Right ventricle myocardium inferior (tissue), 1 donor: ENCODE results near the gene FBLN5. TPM values are rescaled to one million over a fixed set of nuclear protein-coding genes. Genes with fewer than 3 reads are reported as not detected.
"Not testable (repeated sequence)": the region's sequence is repeated elsewhere in the genome, so short reads cannot be mapped to it uniquely, and the experiment has no call there.

Source experiments
- ATAC-seq: fragments of 200-7000 bp; cut with Tn5 transposase; one replicate; pipeline ENCODE4 v1.9.1; 2020; ENCODE audit warnings: mild to moderate bottlenecking, moderate library complexity
- DNase-seq: peaks from one replicate; pipeline ENCODE4 v3.0.0; 2021; ENCODE audit errors: missing footprints
- intact Hi-C: fragments of 100-400 bp; cut with DNase I; formaldehyde crosslinking; loops from one replicate; pipeline ENCODE4 v1.11.0; 2022
- total RNA-seq: library from RNA; stranded (reverse); fragmentation: NEBNext Ultra II Directional; extraction: Animal tissue kit (Norgen Biotek cat#: 25700); gene quantifications from one replicate; pipeline ENCODE4 v1.2.1, GENCODE V29; 2021
- donor health status: DM: no; HTN: yes; CAD: no; lungs with severe emphysema.

FBLN5 gene
- total RNA-seq, 1 donor from 2014 or later, result 85.3 TPM

DNA sequence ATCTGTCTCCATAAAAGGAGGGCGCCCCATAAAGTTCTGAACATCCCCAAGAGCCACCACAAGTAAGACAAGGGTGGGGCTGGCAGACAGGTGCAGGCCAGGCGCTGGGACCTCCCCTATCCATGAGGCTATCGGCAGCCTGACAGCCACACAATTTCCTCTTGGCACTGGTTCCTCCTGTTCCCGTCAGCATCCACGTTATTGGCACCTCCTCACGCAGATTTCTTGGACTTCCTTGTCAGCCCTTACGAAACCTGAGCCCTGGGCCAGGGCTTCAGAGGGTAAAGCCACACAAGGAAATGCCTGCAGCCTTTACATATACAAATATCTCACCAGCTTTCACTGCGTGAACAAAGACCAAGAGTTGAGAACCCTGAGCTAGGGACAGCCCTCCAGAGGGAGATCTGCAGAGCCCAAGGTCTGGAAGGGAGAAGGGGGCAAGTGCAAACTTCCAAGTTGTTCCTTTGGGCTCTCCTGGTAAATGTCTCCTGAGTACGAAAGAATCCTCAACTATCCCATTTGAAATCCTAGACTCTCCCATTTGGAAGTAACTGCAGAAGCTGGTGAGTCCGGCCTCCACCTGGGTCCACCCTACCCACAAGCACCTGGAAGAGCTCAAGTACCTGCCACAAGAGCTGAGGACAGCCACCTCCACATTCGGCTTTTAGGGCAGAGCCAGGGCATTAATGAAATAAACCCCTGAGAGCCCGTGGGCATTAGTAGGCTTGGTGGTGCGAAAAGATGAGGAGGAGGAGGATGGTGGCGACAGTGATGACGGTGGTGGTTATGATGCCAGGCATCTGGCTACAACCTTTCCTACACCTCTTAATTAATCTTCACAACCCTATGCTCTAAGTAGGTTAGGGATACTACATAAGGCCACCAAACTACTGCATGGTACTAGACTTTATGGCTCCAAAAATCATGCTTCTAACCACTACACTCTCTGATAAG, 74.7 kb downstream of the FBLN5 start:
- intact Hi-C loops, result no loop called here
- peak; percentile 85 for ATAC-seq
- DNase-seq, result peak; percentile 79

DNA sequence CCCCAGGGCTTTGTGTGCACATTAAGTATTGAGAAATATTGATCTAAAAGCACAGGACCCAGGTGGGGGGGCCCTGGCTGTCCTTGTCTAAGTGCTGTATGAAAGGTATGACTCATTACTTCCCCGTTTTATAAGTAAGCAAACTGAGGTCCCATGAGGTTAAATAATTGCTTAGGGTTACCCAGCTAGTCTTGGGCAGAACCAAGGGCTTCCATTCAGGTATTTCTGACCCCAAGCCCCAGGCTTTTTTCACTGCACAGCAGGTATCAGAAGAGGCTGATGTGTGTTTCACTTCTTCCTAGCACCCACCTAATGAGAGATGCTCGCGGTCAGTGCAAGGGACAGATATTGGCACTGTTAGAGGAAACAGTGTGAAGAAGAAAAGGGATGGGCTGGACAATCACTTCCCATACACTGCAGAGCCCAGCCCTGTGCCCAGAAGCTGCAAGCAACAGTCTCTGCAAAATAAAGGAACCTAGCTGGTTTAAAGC, 75.4 kb downstream of the FBLN5 start:
- ATAC-seq, result peak; percentile 45
- intact Hi-C loops, result no loop called here
- DNase-seq, result no peak

DNA sequence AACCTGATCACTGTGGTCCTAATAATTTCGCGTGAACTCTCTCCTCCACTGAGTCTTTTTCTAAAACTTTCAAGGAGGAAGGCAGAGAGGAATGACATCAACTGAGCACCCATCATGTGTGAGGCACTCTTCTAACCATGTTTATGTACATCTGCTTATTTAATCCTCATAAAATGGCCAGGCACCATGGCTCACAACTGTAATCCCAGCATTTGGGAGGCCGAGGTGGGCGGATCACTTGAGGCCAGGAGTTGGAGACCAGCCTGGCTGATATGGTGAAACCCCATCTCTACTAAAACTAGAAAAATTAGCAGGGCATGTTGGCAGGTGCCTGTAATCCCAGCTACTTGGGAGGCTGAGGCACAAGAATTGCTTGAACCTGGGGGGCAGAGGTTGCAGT, 76.1 kb downstream of the FBLN5 start:
- intact Hi-C loops, DNase-seq: not testable (repeated sequence)

DNA sequence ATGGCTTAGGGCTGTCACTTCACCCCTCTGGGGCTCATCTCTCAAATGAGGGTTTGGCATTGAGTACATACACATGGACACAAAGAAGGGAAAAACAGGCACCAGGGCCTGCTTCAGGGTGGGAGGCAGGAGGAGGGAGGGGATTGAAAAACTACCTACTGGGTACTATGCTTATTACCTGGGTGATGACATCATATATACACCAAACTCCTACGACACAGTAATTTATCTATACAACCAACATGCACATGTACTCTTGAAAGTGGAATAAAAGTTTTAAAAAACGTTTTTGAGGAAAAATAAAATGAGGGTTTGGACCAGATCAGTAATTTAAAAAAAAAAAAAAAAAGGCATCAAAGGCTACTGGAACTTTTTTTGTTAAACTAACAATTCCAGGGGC, 76.6 kb downstream of the FBLN5 start:
- no peak for ATAC-seq
- intact Hi-C loops, result no loop called here
- DNase-seq, result no peak

More for the DNA sequence above, 76.1 kb downstream of the FBLN5 start:
- ATAC-seq, result not testable (repeated sequence)

DNA sequence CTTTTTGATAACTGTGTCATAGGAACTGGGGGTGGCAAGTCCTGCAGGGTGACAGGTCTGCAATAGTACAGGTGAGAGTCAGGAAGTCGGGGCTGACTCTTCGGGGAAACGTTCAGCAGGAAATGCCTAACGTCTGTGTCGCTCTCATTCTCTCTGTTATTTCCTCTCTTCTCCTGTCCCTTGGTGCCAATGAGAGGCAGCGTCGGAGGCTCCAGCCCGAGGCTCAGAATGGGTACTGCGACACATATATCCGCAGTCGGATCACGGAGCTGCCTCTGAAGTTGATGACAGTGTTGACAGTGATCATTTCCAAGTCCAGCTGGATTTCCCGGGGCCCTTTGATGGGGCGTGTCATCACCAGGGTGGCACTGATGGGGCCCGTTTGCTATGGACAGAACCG, 77.5 kb downstream of the FBLN5 start:
- peak; percentile 63 for DNase-seq
- ATAC-seq, result no peak
- intact Hi-C loops, result no loop called here

DNA sequence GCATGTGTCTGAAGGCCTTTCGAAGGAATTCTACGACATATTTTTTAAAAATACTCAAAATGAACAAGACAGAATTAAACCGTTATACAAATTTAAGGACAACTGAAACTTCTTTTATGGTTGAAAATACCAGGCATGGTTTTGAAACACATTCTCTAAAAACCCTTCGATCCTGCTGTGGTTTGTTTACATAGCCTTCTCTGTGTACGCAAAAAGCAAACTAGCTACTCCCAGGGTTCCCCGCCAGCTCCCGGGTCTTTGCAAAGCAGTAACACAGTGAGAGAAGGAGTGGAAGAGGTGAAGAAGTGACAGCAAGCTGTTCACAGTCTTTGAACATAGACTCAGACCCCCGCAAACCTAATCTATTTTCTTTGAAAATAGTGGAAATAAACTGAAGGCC, 77.9 kb downstream of the FBLN5 start:
- no peak for ATAC-seq
- DNase-seq, result no peak
- intact Hi-C loops, result no loop called here

DNA sequence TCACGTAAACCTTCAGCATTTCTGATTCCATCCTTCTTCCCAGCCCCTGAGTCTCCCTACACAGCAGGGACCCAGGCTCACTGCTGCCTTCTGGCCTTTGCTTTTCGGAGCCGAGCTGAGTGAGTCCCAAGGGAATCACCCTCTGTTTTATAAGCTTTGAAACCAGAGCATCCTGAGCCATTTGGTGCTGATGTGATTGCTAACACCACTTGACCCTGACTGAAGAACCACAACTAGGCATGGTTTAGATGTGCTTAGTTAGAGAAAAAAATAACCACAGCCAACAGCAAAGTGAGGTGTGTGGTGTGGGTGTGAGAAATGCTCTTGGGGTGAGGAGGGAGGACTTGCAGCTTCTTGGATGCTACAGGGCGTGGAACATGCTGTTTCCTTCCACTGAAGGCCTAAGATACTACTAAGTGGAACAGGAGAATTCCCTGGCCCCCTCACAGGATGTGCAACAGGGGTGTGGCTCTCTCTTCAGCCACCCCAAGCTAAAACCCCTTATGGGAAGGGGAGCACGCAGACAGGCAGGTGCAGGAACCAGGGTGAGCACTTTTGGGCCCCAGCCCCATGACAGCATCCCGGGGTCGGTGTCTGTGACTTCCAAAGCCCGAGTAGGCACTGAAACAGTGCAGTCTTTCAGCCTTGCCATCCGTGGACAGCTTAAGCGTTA, 80.0 kb downstream of the FBLN5 start, which contains the start of gene TC2N:
TC2N (minus strand) TSS at position 221 of the 673 bp plus-strand sequence. CDS start 53,767 bp downstream, outside the sequence.
- DNase-seq, result no peak
- ATAC-seq, result no peak
- intact Hi-C loops, result no loop called here

DNA sequence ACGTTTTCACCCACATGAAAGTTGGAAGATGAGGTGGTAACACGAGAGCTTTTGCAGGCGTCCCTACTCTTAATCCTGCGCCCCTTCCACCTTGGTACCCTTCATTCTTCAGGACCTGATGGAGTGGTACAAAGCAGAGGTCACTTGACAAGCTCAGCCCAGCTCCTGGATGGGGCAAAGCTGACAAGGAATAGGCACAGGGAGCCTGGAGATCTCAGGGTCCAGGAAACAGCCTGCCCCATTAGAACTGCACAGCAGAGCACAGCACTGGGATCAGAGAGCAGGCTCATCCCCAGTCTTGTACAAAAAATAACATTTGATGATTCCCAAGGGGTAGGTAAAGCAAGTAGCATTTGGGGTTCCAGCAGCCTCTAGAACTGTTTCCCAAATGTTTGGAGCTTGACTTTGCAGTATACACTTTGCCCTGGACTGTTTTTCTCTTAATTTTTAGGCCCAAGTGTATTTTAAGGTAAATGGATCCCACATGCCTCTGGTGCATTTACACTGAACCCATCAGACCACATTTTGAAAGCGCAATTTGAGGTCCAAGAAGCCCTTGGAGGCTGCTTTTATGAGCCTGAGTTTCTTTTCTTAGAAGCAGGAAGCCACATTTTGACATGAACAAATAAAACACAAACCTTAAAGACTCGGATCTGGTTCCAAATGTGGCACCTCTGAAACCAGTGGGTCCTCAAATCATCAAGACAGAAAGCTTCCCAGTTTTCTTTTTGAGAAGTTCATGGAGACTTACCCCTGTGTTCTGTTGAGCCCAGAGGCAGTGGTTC, 80.8 kb downstream of the FBLN5 start:
- ATAC-seq (no peak), DNase-seq (no peak)
- intact Hi-C loops, result no loop called here

DNA sequence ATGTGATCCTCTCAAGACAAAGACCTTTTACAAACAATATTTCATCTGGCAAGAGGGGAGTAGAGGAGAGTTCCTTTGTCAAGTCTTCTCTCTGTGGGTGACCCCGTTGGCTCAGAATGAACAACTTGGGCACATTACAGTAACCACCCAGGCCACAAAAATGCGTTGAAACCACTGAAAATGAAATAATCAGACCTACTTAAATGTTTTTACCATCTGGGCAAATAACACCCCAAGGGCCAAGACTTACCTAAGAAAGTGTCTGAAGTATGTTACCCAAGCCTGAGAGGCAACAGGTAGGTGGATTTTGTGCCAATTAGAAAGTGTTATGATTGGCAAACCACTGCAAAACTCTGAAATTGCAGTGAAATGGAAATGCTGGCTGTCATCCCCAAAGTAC, 81.4 kb downstream of the FBLN5 start:
- intact Hi-C loops, result no loop called here
- no peak for ATAC-seq
- DNase-seq, result no peak

DNA sequence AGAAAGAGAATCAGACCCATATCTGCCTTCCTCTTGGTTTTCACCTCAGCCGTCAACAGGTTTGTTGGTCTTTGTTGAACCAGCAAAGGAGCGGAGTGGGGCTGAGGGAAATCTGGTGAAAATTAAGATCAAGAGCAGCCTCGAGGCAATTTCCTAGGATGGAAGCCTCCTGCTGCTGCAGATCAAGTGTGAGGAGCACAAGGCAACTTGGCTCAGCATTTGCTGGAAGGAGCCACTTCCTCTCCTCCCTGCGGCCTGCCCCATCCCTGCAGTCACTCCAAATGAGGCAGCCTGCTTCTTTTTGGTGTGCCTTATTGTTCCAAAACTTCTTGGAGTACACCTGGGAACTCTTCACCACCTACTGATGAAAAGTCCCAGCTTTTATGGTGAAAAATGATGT, 85.1 kb downstream of the FBLN5 start:
- no peak for DNase-seq
- intact Hi-C loops, result no loop called here
- ATAC-seq, result no peak

DNA sequence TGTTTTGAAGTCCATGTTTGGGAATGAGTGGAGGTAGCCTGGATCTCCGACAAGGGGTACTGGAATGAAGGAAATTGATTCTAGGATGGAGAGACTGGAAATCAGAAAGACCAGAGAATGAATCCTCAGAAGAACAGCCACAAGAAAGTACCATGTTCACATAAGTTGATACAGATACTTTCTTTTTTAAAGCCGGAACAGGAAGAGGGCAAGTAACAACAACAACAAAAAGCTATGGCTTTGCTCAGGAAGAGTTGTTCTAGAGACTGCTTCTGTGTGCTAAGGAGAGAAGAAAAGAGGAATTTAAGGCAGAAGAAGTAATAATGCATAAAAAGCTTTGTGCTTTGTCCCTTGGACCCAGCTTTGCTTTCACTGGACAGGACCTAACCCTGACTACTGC, 86.4 kb downstream of the FBLN5 start:
- ATAC-seq (no peak), DNase-seq (no peak)
- intact Hi-C loops, result no loop called here

DNA sequence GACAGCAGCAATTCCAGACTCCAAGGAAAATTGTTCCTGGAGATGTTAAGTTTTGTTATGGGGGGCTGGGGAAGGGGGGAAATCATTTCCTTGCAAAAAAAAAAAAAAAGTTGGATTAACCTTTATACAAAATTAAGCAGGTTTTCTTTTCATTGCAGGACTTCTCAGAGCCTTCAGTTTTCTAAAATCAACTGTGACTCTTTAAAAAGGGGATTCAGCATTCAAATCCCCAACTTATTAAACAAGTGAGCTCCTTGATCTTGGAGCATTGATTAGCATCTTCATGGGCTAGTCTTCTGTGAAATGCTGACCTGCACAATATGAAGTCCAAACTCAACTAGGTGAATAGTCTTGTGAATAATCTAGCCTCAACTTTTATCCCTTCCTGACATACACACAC, 87.3 kb downstream of the FBLN5 start:
- ATAC-seq (no peak), DNase-seq (no peak)
- intact Hi-C loops, result no loop called here

DNA sequence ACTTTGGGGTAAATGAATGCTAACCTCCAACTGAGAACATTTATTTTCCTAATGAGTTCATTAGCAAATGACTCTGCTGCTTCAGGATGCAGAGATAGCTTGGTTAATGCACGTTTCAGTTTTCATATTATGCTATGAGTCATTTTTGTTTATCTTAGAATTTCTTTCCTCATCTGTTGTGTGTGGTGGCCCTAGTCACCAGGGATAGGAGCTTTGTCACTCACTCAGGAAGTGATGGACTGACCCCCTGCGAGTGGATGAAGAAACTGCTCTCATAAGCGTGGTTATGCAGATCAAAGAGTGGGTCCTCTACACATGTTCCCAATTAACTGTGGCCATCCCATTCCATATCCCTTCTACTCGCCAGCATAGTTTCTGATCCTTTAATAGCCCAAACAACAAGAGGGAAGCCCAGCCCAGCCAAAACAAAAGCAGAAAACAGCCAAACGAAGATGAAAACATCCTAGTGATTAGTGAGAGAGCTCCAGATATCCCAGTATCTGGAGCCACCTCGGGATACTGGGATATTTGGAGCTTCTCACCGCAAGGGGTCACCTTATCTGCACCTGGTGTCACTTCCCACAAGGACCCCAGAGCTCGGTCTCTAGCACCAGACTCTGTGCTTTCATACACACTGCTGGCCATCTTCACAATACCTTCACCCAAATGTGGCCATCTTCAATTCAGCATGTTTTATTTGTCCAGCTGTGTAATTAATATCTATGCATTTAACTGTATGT, 88.8 kb downstream of the FBLN5 start:
- ATAC-seq, result peak; percentile 38
- intact Hi-C loops, result no loop called here
- no peak for DNase-seq

DNA sequence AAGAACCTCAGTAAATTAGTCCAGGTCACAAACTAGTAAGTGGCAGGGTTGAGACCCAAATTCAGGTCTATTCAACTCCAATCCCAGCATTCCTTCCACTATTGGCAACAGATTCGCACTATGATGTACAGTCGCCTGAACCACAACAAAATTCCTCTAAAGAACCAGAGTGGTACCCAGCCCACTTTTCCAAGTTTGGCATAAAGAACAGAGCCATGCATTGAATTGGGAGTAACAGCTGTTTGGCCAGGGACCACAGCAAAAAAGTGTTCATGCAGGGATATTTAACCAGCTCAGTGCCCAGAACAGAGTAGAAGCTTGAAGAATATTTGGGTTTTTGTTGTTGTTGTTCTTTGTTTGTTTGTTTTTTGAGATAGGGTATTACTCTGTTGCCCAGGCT, 89.9 kb downstream of the FBLN5 start:
- DNase-seq (no peak), ATAC-seq (no peak)
- intact Hi-C loops, result no loop called here

DNA sequence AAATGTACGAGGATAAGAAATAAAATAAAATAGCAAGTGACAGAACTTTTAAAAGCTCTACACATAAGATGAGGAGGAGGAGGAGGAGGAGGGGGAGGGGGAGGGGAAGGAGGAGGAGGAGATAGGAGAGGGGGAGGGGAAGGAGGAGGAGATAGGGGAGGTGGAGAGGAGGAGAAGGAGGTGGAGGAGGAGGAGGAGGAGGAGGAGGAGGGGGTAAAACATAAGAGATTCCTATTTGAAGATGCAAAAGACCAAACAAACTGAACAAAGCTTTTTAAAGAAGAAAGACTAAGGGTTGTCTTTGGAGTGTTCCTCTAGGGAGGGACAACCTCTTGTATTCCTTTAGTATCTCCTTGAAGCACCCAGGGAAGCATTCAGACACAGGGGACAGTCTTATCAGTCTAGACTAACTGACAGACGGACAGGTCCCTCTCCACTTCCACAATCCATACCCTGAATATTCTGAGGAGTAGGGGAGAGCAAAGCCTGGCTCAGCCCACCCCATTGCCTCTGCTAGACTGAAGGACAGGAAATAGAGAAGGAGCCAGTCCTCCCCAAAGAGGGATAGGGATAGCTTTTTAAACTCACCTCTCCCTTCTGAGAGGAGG, 93.1 kb downstream of the FBLN5 start:
- peak; percentile 24 for ATAC-seq
- intact Hi-C loops, result no loop called here
- no peak for DNase-seq

DNA sequence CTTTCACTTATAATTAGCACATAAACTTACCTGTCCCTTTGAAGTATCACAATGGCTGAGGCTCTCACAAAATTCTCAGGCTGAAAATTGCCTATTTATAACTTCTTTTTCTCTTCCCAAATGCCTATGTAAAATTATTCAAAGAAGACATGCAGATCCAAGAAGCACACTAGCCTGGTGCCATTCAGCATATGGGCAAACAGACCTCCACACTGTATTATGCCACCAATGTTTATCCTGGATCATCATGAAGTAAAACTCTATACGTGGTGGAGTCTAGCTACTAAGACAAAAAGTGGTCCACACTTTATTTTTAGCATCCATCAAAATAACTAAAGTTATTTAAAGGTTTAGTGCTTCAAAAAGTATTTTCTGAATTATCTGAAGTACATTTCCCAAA, 95.9 kb downstream of the FBLN5 start:
- DNase-seq, result no peak
- ATAC-seq, result no peak
- intact Hi-C loops, result no loop called here

DNA sequence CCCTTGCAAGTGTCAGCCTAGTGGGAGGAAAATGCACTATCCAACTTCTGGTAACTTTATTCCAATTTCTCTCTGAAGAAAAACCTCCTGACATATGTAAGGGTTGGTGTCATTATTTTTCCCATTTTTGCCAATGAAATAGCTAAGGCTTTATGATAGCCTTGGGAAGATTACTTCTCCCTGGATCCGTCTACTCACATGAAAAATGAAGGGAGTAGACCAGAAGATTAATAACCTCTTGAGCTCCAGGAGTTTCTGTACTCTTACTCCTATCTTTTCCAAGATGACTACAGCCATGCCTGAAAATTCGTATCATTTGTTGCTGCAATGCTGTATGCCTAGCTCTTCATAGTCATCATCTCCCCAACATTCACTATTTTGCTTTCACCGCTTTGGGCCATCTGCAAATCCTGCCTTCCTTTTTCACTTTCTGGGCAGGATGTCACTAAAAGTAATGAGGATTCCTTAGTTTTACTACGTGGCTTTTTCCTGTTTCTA, 98.9 kb downstream of the FBLN5 start:
- ATAC-seq (no peak), DNase-seq (no peak)
- intact Hi-C loops, result no loop called here

DNA sequence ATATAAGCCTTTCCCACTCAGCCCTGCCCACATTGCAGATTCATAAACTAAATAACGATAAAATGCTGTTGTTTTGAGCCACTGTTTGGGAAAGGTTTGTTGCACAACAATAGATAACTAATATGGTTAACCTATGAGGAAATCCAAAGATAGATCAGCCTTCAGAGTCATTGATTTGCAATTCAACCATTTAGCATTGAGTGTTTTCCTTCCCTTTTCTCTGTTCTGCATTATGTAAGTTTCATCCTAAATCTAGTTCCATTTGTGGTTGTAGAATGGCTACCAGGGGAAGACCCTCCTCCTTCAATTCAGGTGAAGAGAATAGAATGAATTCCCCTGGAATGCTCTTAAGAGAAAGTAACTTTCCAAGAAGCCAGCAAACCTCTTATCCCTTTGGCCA, 99.8 kb downstream of the FBLN5 start:
- intact Hi-C loops, result no loop called here
- DNase-seq (no peak), ATAC-seq (no peak)
